GM12878 (cell line): Measurements from ENCODE around the gene MEIOC.

ENCODE experiments used
- BACH1 ChIP-seq: fragments of 450-650 bp; IDR thresholded peaks from 2 replicates; pipeline ENCODE4 v1.6.1; 2017; ENCODE audit warnings: mild to moderate bottlenecking, borderline replicate concordance
- CTCF ChIP-seq, 3 experiments: IDR thresholded peaks in 2 of 3; conservative IDR thresholded peaks in 1 of 3; 2 replicates each; pipeline ENCODE4 v1.5.1; 2011; ENCODE audit warnings: low read depth in 3 of 3, low read length in 3 of 3, mild to moderate bottlenecking in 3 of 3, control low read depth in 2 of 3, moderate library complexity in 2 of 3, inconsistent platforms in 1 of 3, mixed read lengths in 1 of 3; ENCODE audit not compliant: control insufficient read depth in 2 of 3, insufficient read depth in 1 of 3; ENCODE audit errors: extremely low read depth in 1 of 3
- ESRRA ChIP-seq: IDR thresholded peaks from 2 replicates; pipeline ENCODE4 v1.6.1; 2012; ENCODE audit warnings: mild to moderate bottlenecking, low read length, improper control_type of control experiment
- KAT2A ChIP-seq: conservative IDR thresholded peaks from 2 replicates; pipeline ENCODE4 v1.6.1; 2011; ENCODE audit warnings: low read depth, low read length; ENCODE audit not compliant: control insufficient read depth
- MAX ChIP-seq: IDR thresholded peaks from 2 replicates; pipeline ENCODE4 v1.6.1; 2012; ENCODE audit warnings: low read depth, low read length, improper control_type of control experiment
- POLR2A ChIP-seq: IDR thresholded peaks from 2 replicates; pipeline ENCODE4 v1.6.1; 2011; ENCODE audit warnings: low read depth, mild to moderate bottlenecking, low read length
- RAD21 ChIP-seq: IDR thresholded peaks from 2 replicates; pipeline ENCODE4 v1.6.1; 2011; ENCODE audit warnings: mild to moderate bottlenecking, low read depth, low read length, moderate library complexity; ENCODE audit not compliant: insufficient read depth
- SPI1 ChIP-seq: IDR thresholded peaks from 2 replicates; pipeline ENCODE4 v1.6.1; 2011; ENCODE audit warnings: low read depth, mild to moderate bottlenecking, low read length, moderate library complexity, borderline replicate concordance; ENCODE audit not compliant: insufficient read depth
- SREBF2 ChIP-seq: IDR thresholded peaks from 2 replicates; pipeline ENCODE4 v1.6.1; 2012; ENCODE audit warnings: mild to moderate bottlenecking, low read length
- SUZ12 ChIP-seq: fragments of 200-600 bp; sonication (generic); IDR thresholded peaks from one replicate; pipeline ENCODE4 v1.6.1; 2018; ENCODE audit warnings: antibody characterized with exemption, mild to moderate bottlenecking; ENCODE audit not compliant: unreplicated experiment
- TCF12 ChIP-seq: IDR thresholded peaks from 2 replicates; pipeline ENCODE4 v1.6.1; 2011; ENCODE audit warnings: low read depth, mild to moderate bottlenecking, low read length
- USF2 ChIP-seq: IDR thresholded peaks from 2 replicates; pipeline ENCODE4 v1.6.1; 2011; ENCODE audit warnings: low read depth, low read length, improper control_type of control experiment, borderline replicate concordance
- ZNF592 ChIP-seq: fragments of 450-650 bp; IDR thresholded peaks from 2 replicates; pipeline ENCODE4 v1.6.1; 2017; ENCODE audit warnings: mild to moderate bottlenecking, moderate library complexity
- ZZZ3 ChIP-seq: IDR thresholded peaks from 2 replicates; pipeline ENCODE4 v1.6.1; 2011; ENCODE audit warnings: low read depth; ENCODE audit not compliant: control insufficient read depth, insufficient read length

- no peak for TF ChIP-seq KAT2A
- no peak for TF ChIP-seq RAD21
- TF ChIP-seq ESRRA, result no peak
- no peak for TF ChIP-seq SREBF2
- no peak for TF ChIP-seq CTCF (IDR thresholded peaks at IDR 0.05 in 2 of 3, conservative IDR thresholded peaks at IDR 0.05 in 1 of 3; ENCODE audit: control insufficient read depth in 2 of 3, extremely low read depth in 1 of 3, insufficient read depth in 1 of 3, low read depth in 3 of 3, low read length in 3 of 3)
- no peak for TF ChIP-seq BACH1
- TF ChIP-seq MAX, result no peak
- TF ChIP-seq ZNF592, result no peak
- no peak for TF ChIP-seq SPI1
- no peak for TF ChIP-seq ZZZ3
- no peak for TF ChIP-seq USF2
- no peak for TF ChIP-seq POLR2A
- TF ChIP-seq SUZ12, result no peak
- TF ChIP-seq TCF12, result no peak
These were observed 32.6 kb downstream of the MEIOC start for GRCh38 chr17:44688675-44689476.
